HG02571 (cell line): ENCODE data around the gene AFAP1.

Experiments
- ATAC-seq: cut with Tn5 transposase; IDR thresholded peaks from one replicate; pipeline ENCODE4 v1.9.1; 2021; ENCODE audit warnings: mild to moderate bottlenecking, moderate library complexity; ENCODE audit not compliant: unreplicated experiment

AFAP1 gene

DNA sequence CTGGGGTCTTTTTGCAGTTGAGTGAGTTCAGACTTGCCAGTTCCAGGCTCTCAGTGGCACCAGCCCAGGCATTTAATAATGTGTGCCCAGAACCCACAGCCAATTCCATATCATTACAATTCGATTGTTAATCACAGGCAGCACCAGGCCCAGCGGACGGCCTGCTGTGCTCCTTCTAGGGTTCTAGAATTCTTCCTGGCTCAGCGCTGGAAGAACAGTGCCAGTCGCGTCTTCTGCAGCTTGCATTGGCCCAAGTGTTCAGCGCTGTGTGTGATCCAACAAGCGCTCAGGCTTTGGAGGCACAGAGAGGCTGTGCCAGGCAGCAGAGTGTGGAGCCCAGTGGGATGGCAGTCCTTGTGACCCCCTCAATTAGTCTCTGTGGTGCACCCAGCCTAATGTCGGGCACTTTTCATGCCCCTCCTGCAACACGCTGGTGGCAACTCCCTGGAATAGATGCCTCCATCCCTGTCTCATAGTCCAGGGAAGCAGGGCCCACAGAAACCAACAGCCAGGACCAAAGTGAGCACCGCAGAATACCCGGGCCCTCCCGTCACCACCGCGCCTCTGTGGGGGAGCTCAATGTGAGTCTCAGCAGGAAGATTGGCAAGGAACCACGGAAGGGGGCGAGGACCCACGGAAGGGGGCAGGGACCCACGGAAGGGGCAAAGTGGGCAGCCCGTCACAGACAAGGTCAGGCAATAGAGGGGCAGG is 193.2 kb downstream of the AFAP1 start:
- no peak for ATAC-seq

DNA sequence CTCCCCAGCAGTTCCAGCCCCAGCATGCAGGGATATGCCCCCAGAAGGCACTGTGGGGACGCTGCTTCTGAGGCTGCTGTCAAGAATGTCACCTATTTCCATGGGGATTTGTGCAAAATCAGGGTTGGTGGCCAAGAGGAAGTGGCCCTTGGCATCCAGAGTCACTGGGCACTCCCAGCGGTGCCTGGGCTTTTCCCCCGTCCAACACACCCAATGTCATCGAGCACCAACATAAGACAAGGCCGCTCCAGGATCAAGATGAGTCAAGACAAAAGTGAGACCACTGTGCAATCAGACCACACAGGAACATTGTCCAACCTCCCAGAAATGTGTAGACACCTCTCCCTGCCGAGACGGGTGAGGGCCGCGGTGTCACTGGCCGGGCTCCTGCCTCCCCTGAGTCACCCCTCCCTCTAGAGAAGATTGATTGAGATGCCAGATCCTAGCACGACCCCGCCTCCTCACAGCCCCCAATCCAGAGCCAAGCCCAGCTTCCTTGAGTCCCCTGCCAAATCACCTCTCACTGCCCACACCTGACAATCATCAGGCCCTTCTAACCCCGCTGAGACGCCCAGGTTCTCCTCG is 194.3 kb downstream of the AFAP1 start:
- ATAC-seq, result no peak

DNA sequence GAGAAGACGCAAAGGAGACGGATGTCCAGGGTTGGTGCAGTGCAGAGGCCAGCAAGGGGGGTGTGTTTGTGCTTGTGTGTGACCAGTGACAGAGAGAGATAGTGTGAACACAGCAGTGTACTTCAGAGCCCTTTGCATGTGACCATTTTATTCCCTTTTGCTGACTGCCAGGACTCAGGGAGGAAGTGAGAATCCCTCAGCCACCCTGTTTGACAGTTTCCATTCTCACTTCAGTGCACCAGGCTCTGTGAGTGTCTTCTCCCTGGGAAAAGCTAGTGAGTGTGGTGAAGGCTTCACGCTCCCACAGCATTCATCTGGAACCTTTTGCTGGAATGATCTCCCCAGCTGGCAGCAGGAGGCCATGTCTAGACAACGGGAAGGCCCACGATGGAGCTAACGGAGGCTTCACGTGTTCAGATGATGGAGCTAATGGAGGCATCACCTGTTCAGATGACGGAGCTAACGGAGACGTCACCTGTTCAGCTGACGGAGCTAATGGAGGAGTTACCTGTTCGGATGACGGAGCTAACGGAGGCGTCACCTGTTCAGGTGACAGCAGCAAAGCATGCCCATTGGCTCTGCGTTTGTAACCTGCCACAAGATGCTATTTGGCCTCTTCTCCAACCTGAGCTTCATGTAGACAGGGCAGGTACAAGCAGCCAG is 195.4 kb downstream of the AFAP1 start:
- ATAC-seq, result no peak

DNA sequence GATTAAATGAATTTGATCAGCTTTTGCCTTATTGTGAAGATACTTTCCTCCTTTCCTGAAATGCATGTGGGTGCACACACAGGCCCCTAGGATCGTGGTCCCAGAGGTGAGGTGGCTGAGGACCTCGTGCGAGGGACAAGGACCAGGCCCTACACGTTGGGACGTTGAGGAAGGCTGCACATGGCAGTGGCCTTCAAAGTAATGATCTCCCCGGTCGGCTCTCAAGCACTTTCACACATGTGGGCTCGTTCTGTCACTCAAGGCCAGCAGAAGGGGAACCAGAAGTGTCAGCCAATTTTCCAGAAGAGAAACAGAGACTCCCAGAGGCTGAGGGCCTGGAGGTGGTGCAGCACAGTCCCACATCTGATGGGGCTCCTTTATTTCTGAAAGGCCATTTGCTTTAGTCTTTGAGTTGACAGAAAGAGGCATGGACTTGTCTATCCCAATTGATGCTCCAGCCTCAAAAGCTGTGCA is 196.8 kb downstream of the AFAP1 start:
- no peak for ATAC-seq

DNA sequence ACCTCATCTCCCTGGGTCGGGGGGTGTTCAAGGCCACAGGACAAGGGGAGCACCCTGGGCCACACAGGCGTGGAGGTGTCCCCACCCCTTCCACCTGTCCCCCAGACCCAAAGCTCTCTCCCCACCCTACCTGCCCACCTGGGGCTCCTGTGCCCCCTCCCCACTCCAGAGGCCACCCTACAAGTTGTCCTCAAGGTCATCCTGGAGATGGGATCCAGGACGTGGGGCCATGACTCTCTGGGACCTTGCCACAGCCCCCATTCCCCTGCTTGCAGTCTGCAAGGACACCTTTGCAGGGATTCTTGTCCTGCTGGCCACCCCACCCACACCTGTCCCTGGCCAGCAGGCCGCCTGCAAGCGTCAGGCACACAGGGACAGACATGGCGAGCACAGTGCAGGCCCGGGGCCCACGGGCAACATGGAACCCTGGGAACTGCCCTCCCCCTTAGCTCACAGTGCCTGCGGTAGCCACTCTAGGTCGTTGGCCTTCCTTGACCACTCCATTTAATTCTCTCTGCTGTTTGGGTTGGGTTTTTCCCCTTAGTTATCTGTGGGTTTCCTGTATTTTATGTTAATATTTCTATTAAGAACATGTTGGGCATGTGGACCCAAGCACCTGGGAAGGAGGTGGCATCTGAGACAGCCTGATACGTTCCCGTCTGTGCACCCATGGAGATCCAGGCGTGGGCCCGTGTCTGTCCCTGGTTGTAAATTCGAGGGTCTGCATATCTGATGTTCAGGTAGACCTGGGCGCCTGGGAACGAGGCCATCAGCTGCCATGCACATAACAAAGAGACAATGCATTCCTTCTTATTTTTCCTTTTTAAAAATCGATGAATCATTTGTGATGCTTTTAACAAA is 197.5 kb downstream of the AFAP1 start:
- no peak for ATAC-seq

DNA sequence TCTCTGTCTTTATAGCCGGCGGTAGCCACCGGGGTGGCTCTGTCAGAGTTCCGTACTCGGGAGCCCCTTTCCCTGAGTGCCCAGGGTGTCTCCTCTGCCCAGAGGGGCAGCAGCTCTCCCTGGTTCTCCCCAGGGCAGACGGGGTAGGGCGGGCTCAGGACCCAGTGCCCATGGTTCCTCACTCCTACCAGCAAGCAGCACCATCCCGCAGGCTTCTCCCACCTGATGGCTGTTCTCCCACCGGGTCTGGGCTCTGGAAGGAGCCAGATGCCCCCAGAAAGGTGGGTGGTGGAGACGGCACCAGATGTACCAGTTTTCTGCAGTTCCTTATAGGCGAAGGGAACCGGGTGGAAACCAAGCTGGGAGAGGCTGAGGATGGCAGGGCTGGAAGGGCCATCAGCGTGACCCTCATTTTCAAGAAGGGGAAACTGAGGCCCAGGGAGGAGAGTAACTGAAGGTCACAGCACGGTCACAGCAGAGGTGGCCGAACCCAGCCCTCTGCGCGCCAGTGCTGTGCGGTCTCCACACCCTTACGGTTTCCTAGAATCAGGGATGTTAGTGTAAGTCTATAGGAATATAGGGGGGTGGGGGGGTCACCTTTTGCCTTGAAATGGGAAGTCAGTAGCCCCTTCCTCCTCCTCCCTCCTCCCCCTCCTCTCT is 198.7 kb downstream of the AFAP1 start:
- ATAC-seq, result no peak

DNA sequence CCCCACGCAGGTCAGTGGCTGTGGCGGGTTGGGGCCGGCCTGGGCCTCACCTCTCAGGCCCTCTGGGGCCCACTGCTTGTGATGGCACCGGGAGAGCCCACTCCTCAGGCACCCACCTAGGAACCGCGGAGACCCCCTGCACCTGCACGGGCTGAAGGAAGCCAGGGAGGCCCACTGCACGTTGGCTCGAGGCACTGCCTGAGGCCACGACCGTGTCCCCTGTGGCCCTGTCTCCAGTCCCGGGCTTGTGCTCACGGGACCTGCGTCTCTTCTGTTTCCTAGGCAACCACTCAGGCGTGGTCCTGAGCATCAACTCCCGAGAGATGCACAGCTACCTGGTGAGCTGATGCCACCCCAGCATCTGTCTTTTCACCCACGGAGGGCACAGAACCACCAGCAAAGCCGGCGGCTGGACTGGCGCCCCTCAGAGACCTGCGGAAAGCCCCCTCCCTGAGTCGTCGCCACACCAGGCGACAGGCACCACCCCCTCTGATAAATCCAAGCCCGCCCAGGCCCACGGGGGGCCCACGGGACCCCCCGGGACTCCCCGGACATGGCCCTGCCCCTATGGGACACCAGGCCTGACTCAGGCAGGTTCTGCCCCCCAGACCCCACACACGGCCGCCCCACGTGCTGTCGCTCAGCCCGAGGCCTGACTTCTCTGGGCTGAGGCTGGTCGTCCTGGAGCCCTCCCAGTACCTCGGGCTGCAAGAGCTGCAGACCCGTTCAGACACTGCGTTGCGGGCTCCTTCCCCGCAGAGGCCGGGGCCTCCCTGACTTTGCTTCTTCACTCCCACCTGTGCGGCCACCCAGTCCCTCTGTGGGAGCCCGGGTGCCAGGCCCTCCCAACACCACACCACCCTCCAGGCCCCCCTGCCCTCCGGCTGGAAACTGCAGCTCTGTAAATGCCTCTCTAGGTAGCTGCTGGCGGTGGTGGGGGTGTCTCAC is 199.5 kb downstream of the AFAP1 start:
- no peak for ATAC-seq

DNA sequence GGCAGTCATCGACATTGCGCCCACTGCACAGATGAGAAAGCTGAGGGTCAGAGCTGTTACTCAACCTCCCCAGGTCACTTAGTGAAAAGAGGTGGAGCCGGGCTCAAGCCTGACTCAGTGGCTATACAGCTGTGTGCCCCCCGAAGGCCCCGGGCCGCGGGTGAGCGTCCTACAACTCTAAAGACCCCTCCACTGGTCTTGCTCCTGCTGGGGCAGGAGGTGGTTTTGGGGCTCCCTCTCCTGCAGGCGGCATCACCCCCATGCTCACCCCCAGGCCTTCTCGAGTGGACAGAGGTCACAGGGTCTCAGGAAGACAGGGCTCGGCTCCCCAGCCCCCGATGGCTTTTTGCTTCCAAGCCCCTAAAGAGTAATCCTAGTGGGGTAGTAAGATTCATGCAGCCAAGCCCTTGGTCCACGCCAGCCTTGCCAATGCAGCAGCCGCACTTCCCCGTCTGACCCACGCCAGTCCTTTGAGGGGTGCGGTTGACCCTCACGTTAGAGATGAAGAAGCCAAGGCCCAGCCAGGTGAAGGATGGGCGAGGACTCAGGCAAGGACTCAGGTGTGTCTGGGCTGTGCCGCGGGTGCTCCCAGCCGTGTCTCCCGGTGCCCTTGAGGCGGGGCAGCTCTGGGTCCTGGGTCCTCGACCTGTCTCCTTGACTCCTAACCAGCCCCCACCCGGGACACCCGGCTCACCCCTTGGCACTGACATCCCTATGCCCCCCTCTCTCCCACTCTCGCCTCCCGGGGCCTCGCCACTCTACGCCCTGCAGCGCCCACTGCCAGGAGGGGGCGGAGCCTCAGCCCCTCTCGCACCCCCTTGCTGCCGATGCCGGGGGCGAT is 200.4 kb downstream of the AFAP1 start:
- no peak for ATAC-seq

DNA sequence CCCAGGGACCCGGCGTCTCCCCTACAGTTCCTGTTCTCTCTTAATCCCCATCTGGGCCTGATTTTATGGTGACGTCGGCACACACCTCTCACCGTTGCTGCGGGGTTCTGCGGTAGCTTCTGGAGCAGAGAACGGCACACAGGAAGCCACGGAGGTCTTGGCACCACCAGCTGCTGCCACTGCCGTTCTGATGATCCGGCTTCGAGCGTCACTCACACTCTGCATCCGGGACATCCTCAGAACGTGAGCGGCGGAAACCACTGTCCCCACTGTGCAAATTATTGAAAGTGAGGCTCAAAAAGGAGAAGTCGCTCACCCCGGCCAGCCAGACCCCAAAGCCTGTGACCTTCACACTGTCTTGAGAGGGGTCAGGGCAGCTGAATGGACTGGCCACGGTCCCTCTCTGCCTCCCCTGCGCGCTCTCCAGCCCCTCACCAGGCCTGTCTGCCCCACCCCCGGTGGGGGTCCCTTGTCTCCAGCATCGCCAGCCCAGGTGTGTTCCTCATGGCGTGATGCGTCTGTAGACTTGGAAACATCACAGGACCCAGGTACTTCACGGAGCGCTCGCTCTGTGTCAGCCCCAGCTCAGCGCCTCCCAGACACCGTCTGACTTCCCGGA is 201.1 kb downstream of the AFAP1 start:
- ATAC-seq, result no peak

DNA sequence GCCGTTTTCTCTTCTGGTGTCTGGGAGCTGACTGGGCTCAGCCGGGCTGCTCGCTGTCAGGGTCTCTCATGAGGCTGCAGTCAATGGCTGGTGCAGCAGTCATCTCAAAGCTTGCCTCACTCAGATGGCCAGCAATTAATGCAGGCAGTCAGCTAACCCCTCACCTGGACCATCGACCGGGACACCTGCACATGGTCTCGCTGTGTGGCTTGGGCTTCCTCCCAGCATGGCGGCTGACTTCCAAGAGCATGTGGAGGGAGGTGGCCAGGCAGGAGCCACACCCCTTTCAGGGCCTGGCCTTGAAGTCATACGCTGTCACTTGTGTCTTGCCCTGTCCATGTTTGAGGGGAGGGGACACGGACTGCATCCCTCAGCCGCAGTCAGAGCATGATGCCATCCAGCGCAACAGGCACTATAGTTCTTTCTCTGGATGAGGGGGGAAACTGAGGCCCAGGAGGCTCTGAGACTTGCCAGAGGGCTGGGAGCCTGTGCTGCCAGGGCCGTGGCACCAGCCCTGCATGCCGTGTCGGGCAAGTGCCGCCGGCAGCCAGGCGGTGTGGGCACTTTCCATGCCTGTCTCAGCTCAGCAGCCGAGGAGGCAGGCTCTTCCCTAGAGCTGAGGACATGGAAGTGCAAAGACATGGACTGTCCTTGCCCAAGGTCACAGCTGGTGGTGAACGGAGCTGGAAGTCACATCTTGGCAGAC is 201.8 kb downstream of the AFAP1 start:
- no peak for ATAC-seq

DNA sequence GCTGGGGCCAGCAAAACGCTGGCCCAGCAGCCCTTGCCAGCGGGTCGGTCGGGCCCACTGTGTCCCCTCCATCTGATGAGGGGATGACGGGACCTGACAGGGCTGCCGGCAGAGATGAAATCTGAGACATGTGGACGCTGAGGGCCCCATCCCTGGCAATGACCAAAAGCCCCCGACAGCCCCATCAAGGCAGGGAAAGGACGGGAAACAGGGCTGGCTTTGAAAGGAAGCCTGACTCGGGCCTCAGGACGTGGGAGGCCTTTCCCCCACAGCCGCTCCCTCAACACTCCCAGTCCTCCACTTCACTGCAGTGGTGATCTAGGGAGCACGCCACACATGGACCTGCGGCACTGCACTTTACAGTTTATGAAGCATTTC is 202.4 kb downstream of the AFAP1 start:
- ATAC-seq, result no peak

DNA sequence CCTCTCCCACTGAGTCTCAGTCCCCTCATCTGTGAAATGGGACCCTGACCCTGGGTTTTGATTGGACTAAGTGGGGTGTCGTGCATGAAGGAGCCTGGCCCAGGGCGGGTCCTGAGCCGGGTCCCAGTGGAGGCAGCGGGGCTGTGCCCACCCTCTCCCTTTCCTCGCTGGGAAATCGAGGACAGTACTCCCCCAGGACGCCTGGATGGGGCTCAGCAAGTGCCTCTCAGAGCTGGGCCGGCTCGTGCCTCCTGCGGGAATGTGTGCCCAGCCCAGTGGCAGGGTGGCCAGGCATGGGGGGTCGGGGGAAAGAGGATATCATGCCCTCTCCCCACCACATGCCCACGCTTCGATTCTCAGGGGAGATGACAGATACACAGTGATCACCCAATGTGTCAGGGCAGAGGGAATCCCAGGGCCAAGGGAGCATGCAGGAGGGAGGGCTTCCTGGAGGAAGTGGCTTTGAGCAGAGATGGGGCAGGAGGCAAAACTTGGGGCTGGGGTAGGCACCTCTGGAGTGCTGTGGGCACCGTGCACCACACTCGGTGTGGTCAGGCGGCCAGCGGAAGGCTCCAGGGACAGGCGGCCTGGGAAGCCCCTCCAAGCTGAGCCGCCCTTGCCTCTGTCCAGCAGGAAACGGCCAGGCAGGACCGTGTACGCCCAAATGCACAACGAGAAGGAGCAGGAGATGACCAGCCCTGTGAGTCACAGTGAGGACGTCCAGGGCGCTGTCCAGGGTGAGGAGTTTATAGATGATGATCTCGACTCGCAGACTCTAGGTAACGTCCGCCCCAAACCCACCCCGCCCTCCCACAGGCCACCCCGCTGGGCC is 203.0 kb downstream of the AFAP1 start:
- no peak for ATAC-seq

DNA sequence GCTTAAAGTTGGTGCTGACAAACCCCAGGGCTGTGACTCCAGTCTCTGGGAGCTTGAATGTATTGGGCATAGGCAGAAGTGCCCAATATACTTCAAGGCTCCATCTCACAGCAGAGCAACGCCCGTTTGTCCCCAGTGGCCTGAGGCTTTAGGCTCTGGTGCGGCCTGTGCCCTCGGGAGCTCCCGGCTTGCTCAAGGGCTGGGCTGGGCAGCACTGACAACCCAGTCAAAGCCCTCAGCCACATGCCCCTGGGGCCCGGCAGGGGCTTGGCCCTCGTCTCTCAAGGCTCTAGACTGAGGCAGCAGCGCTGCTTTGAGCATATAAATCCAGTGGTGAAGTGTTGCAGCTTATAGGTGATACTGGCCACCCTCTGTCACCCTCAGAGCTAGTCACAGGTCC is 203.7 kb downstream of the AFAP1 start:
- no peak for ATAC-seq

DNA sequence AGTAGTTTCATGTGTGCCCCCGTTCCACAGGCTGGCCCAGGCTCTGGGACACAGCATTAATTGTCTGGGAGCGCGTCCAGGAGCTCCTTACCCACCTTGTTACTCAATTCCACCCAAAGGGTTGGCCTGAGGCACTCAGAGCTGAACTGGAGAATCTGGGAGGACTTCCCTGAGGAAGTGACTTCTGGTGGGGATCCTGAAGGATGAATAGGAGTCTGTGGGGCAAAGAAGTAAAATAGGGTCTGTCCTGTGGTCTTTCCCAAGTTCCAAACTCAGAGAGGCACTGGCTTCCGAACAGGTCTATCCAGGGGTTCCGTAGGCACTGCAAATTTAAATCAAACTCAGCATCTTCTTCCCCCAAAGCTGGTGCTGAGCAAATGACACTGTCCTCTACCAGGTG is 204.3 kb downstream of the AFAP1 start:
- no peak for ATAC-seq

DNA sequence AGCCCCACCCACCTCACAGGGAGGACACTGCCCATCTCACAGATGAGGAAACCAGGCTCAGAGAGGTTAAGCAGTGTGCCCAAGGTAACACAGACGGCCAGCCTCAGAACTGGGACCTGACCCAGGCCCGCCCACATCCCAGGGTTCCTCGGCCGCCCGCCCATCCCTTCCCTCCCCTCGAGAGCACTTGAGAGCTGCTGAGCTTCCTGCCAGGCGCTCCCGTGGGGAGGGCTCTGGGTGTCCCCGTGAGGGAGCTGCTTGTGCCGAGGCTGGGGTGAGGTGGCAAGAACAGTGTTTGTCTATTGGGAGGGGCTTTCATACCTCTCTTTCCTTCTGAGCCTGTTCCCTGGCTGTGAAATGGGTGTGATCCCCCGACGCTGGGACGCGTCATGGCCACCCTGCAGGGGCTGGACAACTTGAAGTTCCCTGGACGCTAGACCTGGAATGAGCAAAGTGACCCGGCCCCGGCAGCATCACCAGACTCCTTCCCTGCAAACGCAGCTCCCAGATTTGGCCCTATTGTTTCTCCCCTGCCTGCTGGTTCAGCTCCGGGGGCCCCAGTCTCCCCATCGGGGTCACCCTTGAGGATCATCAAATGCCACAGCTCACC is 204.9 kb downstream of the AFAP1 start:
- no peak for ATAC-seq

DNA sequence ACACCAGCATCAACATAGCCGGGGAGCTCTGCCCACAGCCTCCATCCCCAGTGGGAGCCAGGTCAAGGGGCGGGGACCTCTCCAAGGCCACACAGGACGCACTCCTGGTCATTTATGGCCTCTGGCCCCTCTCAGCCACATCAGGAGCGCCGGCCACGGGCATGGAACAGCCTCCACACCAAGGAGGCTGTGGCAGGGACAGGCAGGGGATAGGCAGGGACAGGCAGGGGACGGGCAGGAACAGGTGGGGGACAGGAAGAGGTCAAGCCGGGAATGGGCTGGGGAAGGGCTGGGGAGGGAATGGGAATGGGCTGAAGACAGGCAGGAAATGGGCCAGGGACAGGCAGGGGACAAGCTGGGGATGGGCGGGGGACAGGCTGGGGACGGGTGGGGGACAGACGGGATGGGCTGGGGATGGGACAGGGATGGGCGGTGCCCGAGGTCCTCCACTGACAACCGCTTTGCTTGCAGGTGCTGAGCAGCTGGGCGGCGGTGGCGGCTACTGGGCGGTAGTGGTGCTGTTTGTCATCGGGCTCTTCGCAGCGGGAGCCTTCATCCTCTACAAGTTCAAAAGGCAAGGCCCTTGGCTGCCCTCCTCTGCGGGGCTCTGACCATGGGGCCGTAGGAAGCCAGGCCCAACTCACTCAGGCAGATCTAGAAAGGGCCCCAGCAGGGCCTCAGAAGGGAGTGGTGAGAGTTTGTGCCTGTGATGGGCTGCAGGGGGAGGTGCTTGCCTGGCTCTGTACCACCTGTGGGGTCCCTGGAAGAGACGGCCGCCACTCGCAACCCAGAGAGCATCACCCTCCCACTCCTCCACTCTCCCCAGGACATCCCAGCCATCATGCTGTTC is 205.6 kb downstream of the AFAP1 start:
- ATAC-seq, result no peak
